ENCODE results near the gene INPP4A.

INPP4A gene

GRCh38 chr2:98474979-98475632, 30.4 kb downstream of the INPP4A start:
- FAIRE-seq (no peak), DNase-seq (ENCODE audit: low spot score) (no peak)

GRCh38 chr2:98476192-98476868, 31.7 kb downstream of the INPP4A start:
- FAIRE-seq: no peak
- no peak for DNase-seq (ENCODE audit: low spot score)

- DNase-seq (ENCODE audit: low spot score) (no peak), FAIRE-seq (no peak)
Observed at GRCh38 chr2:98477036-98477435, 32.4 kb downstream of the INPP4A start.

- no peak for FAIRE-seq
Observed at GRCh38 chr2:98477506-98477905, 32.8 kb downstream of the INPP4A start.

GRCh38 chr2:98478088-98478551, 33.5 kb downstream of the INPP4A start:
- FAIRE-seq (no peak), DNase-seq (ENCODE audit: low spot score) (no peak)

More at GRCh38 chr2:98477506-98477905, 32.8 kb downstream of the INPP4A start:
- DNase-seq (ENCODE audit: low spot score): no peak

- DNase-seq (ENCODE audit: low spot score) (no peak), FAIRE-seq (no peak)
Observed at GRCh38 chr2:98478907-98479306, 34.2 kb downstream of the INPP4A start.

- no peak for DNase-seq (ENCODE audit: low spot score)
- FAIRE-seq: no peak
Observed at GRCh38 chr2:98479371-98479770, 34.7 kb downstream of the INPP4A start.

GRCh38 chr2:98479959-98480524, 35.4 kb downstream of the INPP4A start:
- DNase-seq (ENCODE audit: low spot score): peak; percentile 35
- FAIRE-seq: no peak

GRCh38 chr2:98480598-98480997, 35.9 kb downstream of the INPP4A start:
- DNase-seq (ENCODE audit: low spot score) (no peak), FAIRE-seq (no peak)

GRCh38 chr2:98482362-98482761, 37.7 kb downstream of the INPP4A start:
- DNase-seq (ENCODE audit: low spot score) (no peak), FAIRE-seq (no peak)

- DNase-seq (ENCODE audit: low spot score) (no peak), FAIRE-seq (no peak)
Observed at GRCh38 chr2:98483257-98483861, 38.7 kb downstream of the INPP4A start.

GRCh38 chr2:98484121-98484557, 39.5 kb downstream of the INPP4A start:
- DNase-seq (ENCODE audit: low spot score): no peak
- no peak for FAIRE-seq

GRCh38 chr2:98484652-98485452, 40.2 kb downstream of the INPP4A start:
- FAIRE-seq: no peak
- DNase-seq (ENCODE audit: low spot score): no peak

- FAIRE-seq: no peak
Observed at GRCh38 chr2:98485453-98485755, 40.7 kb downstream of the INPP4A start.

GRCh38 chr2:98486374-98486981, 41.8 kb downstream of the INPP4A start:
- FAIRE-seq (no peak), DNase-seq (ENCODE audit: low spot score) (no peak)

More at GRCh38 chr2:98485453-98485755, 40.7 kb downstream of the INPP4A start:
- DNase-seq (ENCODE audit: low spot score): no peak

- DNase-seq (ENCODE audit: low spot score) (no peak), FAIRE-seq (no peak)
Observed at GRCh38 chr2:98487101-98487805, 42.6 kb downstream of the INPP4A start.

- FAIRE-seq: no peak
- DNase-seq (ENCODE audit: low spot score): no peak
Observed at GRCh38 chr2:98487806-98488189, 43.1 kb downstream of the INPP4A start.

GRCh38 chr2:98488252-98488651, 43.6 kb downstream of the INPP4A start:
- no peak for DNase-seq (ENCODE audit: low spot score)
- no peak for FAIRE-seq

GRCh38 chr2:98489486-98489885, 44.8 kb downstream of the INPP4A start:
- DNase-seq (ENCODE audit: low spot score) (no peak), FAIRE-seq (no peak)
